NCI-H1417 treated with DMSO at 0.1 percent for 48 hours (cell line): ENCODE data around the gene LIN7C.
"Not testable (repeated sequence)": the region's sequence is repeated elsewhere in the genome, so short reads cannot be mapped to it uniquely, and the experiment has no call there.

Source experiments
- DNase-seq: peaks from one replicate; lab custom pipeline; 2025; lab: John Stamatoyannopoulos, UW

Gene LIN7C

GRCh38 chr11:27470166-27470565 lies 36.4 kb downstream of the LIN7C start:
- DNase-seq = no peak

- DNase-seq = no peak
These were observed 37.4 kb downstream of the LIN7C start for GRCh38 chr11:27468995-27469695.

- DNase-seq = no peak
These were observed 38.2 kb downstream of the LIN7C start for GRCh38 chr11:27468209-27468994.

- no peak for DNase-seq
These were observed 39.2 kb downstream of the LIN7C start for GRCh38 chr11:27467181-27467913.

GRCh38 chr11:27466363-27466762 lies 40.2 kb downstream of the LIN7C start:
- DNase-seq = no peak

GRCh38 chr11:27465629-27466028 lies 40.9 kb downstream of the LIN7C start:
- DNase-seq = peak; percentile 28

- no peak for DNase-seq
These were observed 41.7 kb downstream of the LIN7C start for GRCh38 chr11:27464909-27465308.

GRCh38 chr11:27464289-27464696 lies 42.3 kb downstream of the LIN7C start:
- no peak for DNase-seq

- DNase-seq = no peak
These were observed 44.0 kb downstream of the LIN7C start for GRCh38 chr11:27462543-27462942.

GRCh38 chr11:27460158-27460978 lies 46.2 kb downstream of the LIN7C start:
- DNase-seq = no peak

- no peak for DNase-seq
These were observed 47.4 kb downstream of the LIN7C start for GRCh38 chr11:27459191-27459590.

- no peak for DNase-seq
These were observed 48.4 kb downstream of the LIN7C start for GRCh38 chr11:27458182-27458581.

- no peak for DNase-seq
These were observed 49.7 kb downstream of the LIN7C start for GRCh38 chr11:27456795-27457329.

- no peak for DNase-seq
These were observed 50.3 kb downstream of the LIN7C start for GRCh38 chr11:27456140-27456794.

- no peak for DNase-seq
These were observed 50.9 kb downstream of the LIN7C start for GRCh38 chr11:27455667-27456066.

GRCh38 chr11:27453701-27454100 lies 52.9 kb downstream of the LIN7C start:
- DNase-seq = no peak

GRCh38 chr11:27452147-27452546 lies 54.4 kb downstream of the LIN7C start:
- DNase-seq = no peak

- DNase-seq = no peak
These were observed 55.2 kb downstream of the LIN7C start for GRCh38 chr11:27451244-27451965.

- DNase-seq = not testable (repeated sequence)
These were observed 58.4 kb downstream of the LIN7C start for GRCh38 chr11:27448184-27448540.
